NCI-H1436 (cell line): ENCODE measurements around the gene TMPRSS5.
"Not testable (repeated sequence)": the region's sequence is repeated elsewhere in the genome, so short reads cannot be mapped to it uniquely, and the experiment has no call there.

Experiments used
- DNase-seq: peaks from one replicate; lab custom pipeline; 2025; lab: John Stamatoyannopoulos, UW

The TMPRSS5 gene

GRCh38 chr11:113705871-113706655, at the start of gene TMPRSS5:
TMPRSS5 (minus strand) TSS chr11:113706308; CDS start chr11:113706224, 84 bp downstream.
- no peak for DNase-seq

DNA sequence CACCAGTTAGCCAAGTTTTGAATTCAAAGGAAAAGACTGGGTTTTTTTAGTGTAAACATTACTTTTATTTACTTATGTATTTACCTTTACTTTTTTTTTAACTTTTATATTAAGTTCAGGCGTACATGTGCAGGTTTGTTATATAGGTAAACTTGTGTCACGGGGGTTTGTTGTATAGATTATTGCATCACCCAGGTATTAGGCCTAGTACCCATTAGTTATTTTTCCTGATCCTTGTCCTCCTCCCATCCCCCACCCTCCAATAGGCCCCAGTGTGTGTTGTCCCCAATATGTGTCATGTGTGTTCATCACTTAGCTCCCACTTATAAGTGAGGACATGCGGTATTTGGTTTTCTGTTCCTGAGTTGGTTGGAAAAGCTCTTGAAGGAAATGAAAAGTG, 46.8 kb upstream of the TMPRSS5 start:
- no peak for DNase-seq

DNA sequence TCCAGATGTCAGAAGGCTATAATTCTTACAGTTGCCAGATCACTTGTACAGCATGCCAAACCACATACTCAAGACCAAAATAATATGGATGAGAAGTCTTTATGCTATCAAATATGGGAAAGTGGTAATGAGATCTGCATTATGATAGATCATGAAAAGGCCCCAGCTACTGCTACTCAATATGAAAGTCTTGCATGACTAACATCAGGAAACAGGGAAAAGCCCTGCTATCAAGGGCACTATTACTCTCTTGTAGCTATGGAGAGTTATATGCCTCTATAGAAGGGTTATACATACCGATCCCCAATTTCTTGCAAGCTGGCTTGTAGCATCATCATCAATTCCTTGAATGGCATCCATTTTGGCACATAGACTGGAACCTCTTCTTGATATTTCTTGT, 30.2 kb upstream of the TMPRSS5 start:
- no peak for DNase-seq

GRCh38 chr11:113732092-113732491, 26.0 kb upstream of the TMPRSS5 start:
- no peak for DNase-seq

DNA sequence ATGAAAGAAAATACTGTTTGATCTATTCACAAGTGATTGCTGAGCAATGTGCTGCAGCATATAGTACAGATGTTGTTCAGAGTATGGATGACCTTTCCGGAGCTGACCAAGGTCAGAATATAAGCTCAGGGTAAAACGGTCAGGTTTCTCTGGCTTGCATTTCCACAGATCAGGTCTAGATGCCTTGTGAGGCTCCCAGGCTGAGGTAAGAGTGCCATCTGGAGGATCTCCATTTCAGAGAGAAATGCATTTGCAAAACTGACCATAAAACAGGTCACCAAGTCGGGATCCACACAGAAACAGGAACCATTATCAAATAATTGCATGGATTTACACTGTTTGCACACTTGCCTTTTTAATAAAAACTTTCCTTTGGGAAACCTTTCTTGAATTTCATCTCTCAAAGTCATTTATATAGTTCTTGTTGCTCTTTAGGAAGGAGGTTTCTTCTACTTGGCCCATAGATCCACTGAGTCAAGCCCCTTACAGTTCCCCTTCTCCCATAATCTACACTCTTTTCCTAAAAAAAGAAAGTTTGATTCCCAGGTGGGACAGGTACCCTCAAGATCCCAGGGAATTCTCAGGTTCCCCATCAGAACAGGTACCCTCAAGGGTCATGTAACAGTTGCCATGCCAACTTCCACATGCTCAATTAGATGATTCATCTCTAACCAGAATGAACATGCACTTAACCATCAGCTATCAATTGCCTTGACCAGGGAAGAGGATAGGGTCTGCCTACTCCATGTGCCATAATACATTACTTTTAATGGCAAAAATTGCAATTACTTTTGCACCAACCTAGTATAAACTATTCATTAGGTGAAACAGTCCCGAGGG, 25.0 kb upstream of the TMPRSS5 start:
- no peak for DNase-seq

DNA sequence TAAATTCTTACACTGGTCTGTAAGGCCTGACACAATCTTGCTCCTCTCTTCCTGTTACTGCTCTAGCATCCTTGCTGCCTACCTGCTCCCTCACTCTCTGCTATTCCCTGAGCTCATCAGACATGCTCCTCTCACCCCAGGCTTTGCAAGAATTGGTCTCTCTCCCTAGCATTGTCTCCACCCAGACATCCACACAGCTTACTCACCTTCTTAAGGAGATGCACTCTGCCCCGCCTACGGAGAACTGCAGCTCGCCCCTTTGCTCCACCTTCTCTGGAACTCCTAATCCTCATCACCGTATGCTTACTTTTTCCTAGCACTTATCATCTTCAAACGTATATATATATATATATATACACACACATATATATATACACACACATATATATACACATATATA, 23.3 kb upstream of the TMPRSS5 start:
- DNase-seq, result no peak

DNA sequence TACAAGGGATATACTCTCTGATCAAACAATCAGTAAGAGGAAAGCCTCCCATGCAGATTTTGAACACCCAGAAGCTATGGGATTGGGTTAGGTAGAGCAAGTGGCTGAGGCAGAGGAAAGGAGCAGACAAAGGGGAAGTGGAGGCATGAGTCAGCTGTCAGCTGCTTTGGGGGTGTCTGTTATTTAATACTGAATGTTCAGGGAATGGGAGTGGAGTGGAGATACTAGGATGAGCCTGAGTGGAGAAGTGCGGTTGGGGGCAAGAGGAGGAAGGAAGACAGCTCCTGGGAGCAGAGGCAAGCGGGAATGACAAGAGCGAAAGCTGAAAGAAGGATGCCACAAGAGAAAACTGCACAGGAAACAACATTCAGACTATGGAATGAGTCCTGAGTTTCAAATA, 22.7 kb upstream of the TMPRSS5 start:
- DNase-seq, result no peak

DNA sequence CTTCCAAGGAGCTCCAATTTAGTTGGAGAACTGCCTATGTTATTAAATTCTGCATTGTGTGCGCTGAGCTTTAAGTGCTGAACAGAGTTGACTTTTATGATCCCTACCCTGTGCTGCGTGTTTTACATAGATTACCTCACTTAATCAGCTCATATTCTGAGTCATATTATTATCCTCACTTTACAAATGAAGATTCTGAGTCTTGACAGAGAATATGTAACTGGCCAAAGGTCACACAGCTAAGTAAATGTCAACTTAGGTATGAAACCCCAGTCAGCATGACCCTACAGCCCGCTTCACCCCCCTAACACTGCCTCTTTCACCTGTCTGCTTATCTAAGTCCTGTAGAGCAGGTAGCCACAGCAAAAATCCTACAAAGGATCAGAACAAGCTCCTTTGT, 19.8 kb upstream of the TMPRSS5 start:
- no peak for DNase-seq

GRCh38 chr11:113725407-113725806, 19.3 kb upstream of the TMPRSS5 start:
- DNase-seq, result no peak

- no peak for DNase-seq
These were observed 18.7 kb upstream of the TMPRSS5 start for GRCh38 chr11:113724778-113725177.

DNA sequence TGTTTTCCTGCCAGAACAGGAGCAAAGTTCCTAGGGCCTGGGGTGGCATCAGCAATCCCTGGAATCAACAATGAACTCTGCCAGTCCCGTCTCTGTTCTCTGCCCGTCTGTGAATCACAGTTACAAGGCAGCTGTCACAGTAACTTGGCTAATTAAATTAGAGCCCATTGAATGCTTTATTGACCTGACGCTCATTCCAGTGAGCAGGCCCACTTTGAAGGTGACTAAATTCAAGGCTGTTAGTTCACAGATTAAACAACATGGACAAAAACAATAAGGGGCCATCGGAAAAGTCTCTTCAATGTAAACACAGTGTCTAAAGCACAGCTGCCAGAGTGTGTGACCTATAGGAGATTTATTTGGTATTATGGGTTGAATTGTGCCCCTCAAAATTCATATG, 17.7 kb upstream of the TMPRSS5 start:
- DNase-seq, result no peak

GRCh38 chr11:113722934-113723333, 16.8 kb upstream of the TMPRSS5 start:
- no peak for DNase-seq

DNA sequence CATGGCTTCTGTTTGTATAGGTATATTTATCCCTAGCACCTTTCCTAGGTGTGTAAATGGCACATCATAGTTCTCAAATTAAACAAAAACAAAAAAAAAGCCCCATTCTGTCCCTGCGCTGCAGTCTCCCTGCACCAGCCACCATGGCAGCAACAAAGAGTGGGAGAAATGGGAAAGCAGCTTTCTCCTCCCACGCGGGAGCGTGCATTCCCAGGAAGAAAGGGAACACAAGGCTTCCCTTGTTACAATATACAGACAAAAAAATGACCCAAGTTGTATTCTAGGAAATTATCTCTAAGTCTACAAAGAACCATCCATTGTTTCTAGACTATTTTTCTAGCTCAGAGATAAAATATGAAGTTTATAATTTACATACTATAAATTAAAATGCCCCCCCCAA, 16.1 kb upstream of the TMPRSS5 start:
- no peak for DNase-seq

- DNase-seq, result no peak
These were observed 15.5 kb upstream of the TMPRSS5 start for GRCh38 chr11:113721462-113722066.

DNA sequence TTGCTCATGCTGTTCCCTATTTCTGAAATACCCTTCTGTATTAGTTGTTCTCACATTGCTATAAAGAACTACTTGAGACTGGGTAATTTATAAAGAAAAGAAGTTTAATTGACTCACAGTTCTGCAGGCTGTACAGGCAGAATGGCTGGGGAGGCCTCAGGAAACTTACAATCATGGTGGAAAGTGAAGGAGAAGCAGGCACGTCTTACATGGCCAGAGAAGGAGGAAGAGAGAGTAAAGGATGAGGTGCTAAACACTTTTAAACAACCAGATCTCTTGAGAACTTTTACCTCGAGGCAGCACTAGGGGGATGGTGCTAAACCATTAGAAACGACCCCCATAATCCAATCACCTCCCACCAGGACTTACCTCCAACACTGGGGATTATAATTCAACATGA, 14.4 kb upstream of the TMPRSS5 start:
- DNase-seq, result not testable (repeated sequence)

DNA sequence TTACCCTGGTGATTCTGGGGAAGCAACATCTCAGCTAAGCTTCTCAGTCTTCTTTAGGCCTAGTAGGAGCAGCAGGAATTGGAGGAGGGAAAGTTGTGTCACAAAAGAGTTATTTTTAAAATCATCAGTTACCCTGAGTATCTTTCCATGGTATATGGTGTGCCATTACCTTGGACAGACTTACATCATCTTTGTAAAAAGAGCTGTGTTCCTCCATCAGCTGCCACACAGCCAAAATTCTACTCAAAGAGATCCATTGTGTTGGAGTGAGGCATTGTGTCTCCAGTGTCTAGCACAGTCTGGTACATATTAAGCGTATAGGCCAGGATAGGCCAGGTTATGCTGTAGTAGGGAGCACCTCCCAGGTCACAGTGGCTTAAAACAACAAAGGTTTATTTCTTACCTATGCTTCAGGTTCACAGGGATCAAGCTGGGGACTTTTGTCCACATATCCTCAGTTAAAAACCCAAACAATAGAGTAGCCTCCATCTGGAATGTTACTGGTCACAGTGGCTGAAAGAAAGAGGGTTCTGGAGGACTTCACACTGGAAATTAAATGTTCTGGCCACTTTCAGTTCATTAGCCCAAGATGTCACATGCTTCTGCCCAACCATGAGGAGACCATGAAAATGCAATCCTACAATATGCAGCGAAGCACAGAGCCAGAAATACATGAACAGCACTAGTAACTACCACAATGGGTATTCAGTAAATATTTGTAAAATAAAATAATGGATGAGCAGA, 9.9 kb upstream of the TMPRSS5 start:
- no peak for DNase-seq

DNA sequence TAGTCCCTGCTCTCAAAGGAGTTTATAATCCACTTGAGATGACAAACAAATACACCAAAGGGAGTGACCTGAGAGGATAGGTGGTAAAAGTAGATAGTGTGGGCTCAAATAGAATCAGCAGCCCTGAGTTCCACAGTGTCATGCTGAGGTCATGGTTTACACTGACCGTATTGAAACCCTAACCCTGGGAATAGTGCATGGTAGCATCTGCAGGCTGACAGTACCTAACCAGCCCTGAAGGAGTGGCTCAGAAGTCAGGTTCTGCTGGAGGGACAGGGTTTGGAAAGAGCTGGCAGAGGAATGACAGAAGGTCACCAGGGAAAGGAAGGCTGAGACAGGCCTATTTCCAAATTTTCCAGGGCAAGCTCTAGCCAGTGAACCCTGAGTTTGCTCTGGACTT, 9.2 kb upstream of the TMPRSS5 start:
- no peak for DNase-seq

GRCh38 chr11:113710989-113711388, 4.9 kb upstream of the TMPRSS5 start:
- no peak for DNase-seq

DNA sequence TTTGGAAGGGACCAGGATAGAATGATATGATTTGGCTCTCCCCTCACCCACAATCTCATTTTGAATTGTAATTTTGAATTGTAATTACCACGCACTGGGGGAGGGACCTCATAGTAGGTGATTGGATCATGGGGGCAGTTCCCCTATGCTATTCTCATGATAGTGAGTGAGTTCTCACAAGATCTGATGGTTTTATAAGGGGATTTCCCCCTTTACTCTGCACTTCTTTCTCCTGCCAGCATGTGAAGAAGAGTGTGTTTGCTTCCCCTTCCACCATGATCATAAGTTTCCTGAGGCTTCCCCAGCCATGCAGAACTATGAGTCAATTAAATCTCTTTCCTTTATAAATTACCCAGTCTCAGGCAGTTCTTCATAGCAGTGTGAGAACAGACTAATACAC, 2.6 kb downstream of the TMPRSS5 start:
- DNase-seq, result not testable (repeated sequence)

GRCh38 chr11:113701491-113701890, 4.6 kb downstream of the TMPRSS5 start:
- no peak for DNase-seq

GRCh38 chr11:113698515-113698914, 7.6 kb downstream of the TMPRSS5 start:
- no peak for DNase-seq

DNA sequence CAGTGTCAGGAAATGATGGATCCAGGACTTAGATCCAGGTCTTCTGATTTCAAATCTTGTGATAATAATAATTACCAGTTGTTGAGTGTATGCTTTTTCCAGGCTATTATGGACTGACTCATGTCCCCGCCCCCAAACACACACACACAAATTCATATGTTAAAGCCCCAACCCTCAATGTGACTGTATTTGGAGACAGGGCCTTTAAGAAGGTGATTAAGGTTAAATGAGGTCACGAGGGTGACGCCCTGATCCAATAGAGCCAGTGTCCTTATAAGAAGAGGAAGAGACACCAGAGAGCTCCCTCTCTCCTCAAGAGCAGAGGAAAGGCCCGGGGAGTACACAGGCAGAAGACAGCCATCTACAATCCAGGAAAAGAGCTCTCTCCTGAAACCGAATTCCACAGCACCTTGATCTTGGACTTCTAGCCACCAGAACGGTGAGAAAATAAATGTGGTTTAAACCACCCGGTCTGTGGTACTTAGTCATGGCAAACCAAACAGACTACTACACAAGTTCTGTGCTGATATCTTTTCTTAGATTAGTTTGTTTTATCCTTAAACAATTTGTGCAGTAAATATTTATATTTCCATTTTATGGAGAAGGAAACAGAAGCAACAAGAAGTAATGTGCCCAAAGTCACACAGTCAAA, 8.2 kb downstream of the TMPRSS5 start:
- no peak for DNase-seq
